H1 (cell line): ENCODE measurements around the gene PABPC1L. TPM values are rescaled to one million over a fixed set of nuclear protein-coding genes. Genes with fewer than 3 reads are reported as not detected.

Experiments used
- CTCF ChIA-PET: fragments of 300-600 bp; sonication (Branson Sonifier 250); formaldehyde crosslinking; loops from one replicate; lab custom pipeline; 2021; ENCODE audit not compliant: partially characterized antibody; lab: Charles Lee
- POLR2A ChIA-PET: fragments of 300-600 bp; sonication (Branson Sonifier 250); formaldehyde crosslinking; loops from one replicate; lab custom pipeline; 2021; ENCODE audit warnings: inconsistent platforms; ENCODE audit not compliant: partially characterized antibody; lab: Charles Lee
- DNase-seq, 2 experiments: peaks; one replicate each; pipeline versions ENCODE4 v3.0.0 to v3.0.0-alpha.2; 2010 to 2022; ENCODE audit warnings: low spot score in 2 of 2, low read depth in 1 of 2, mixed read lengths in 1 of 2
- FAIRE-seq: peaks from 2 replicates; lab custom pipeline; 2011; peaks lifted over from hg19 to GRCh38; lab: Jason Lieb, UNC
- H2AFZ ChIP-seq: 2 replicates; pipeline ENCODE4 v1.8.1; 2012; ENCODE audit warnings: low read length, inconsistent platforms
- H2AK5ac ChIP-seq: 2 replicates; pipeline ENCODE4 v1.6.1; 2013; ENCODE audit warnings: low read depth, low read length
- H2BK120ac ChIP-seq: replicated peaks from 2 replicates; pipeline ENCODE3; 2013; ENCODE audit warnings: low read depth, low read length, inconsistent platforms
- H2BK12ac ChIP-seq: 2 replicates; pipeline ENCODE4 v1.6.1; 2013; ENCODE audit warnings: low read depth, low read length
- H2BK15ac ChIP-seq: 2 replicates; pipeline ENCODE4 v1.6.1; 2013; ENCODE audit warnings: low read length
- H2BK20ac ChIP-seq: 2 replicates; pipeline ENCODE4 v1.6.1; 2013; ENCODE audit warnings: low read length
- H2BK5ac ChIP-seq: 2 replicates; pipeline ENCODE4 v1.6.1; 2013; ENCODE audit warnings: low read depth, low read length
- H3K14ac ChIP-seq: 2 replicates; pipeline ENCODE4 v1.6.1; 2013; ENCODE audit warnings: inconsistent platforms; ENCODE audit not compliant: insufficient read length
- H3K18ac ChIP-seq: 2 replicates; pipeline ENCODE4 v1.6.1; 2013; ENCODE audit warnings: low read length; ENCODE audit errors: extremely low read depth
- H3K23ac ChIP-seq: 2 replicates; pipeline ENCODE4 v1.6.1; 2013; ENCODE audit warnings: inconsistent platforms; ENCODE audit not compliant: insufficient read length
- H3K23me2 ChIP-seq: 2 replicates; pipeline ENCODE4 v1.6.1; 2013; ENCODE audit warnings: low read depth, low read length
- H3K27ac ChIP-seq: 2 replicates; pipeline ENCODE4 v1.6.1; 2011; ENCODE audit warnings: low read depth, low read length, inconsistent platforms
- H3K27me3 ChIP-seq, 4 experiments: replicated peaks in 1 of 4; 1 replicate in 1 of 4; 2 replicates in 3 of 4; pipeline versions ENCODE4 v1.6.1 to v1.8.1; 2011 to 2013; ENCODE audit warnings: low read length in 3 of 4, mild to moderate bottlenecking in 3 of 4, inconsistent platforms in 2 of 4, mixed read lengths in 2 of 4, moderate library complexity in 1 of 4; ENCODE audit not compliant: control insufficient read depth in 3 of 4, insufficient read depth in 3 of 4; ENCODE audit errors: extremely low read depth in 1 of 4
- H3K36me3 ChIP-seq, 4 experiments: 2 replicates each; pipeline versions ENCODE4 v1.6.1 to v1.8.1; 2011 to 2013; ENCODE audit warnings: mild to moderate bottlenecking in 4 of 4, low read length in 3 of 4, moderate library complexity in 2 of 4, control low read depth in 1 of 4, inconsistent platforms in 1 of 4; ENCODE audit not compliant: insufficient read depth in 4 of 4, control insufficient read depth in 2 of 4
- H3K4ac ChIP-seq: replicated peaks from 2 replicates; pipeline ENCODE3; 2013; ENCODE audit warnings: low read length, low read depth, mixed read lengths, inconsistent platforms; ENCODE audit not compliant: insufficient read length
- H3K4me1 ChIP-seq, 4 experiments: replicated peaks in 1 of 4; 1 replicate in 1 of 4; 2 replicates in 3 of 4; pipeline versions ENCODE4 v1.6.1 to v1.8.1; 2011 to 2013; ENCODE audit warnings: low read length in 3 of 4, inconsistent platforms in 2 of 4, mixed read lengths in 1 of 4; ENCODE audit not compliant: insufficient read depth in 4 of 4, control insufficient read depth in 3 of 4
- H3K4me2 ChIP-seq, 2 experiments: 2 replicates each; pipeline versions ENCODE4 v1.6.1 to v1.8.1; 2011 to 2013; ENCODE audit warnings: low read depth in 2 of 2, low read length in 2 of 2, control low read depth in 1 of 2, inconsistent platforms in 1 of 2, mild to moderate bottlenecking in 1 of 2; ENCODE audit not compliant: insufficient read depth in 1 of 2
- H3K4me3 ChIP-seq, 4 experiments: fragments of 200-600, 300-600 bp in 1 of 4; sonication (generic), shearing (Covaris generic), sonication (Bioruptor Twin) in 1 of 4; 2 replicates each; pipeline versions ENCODE4 v1.5.1 to v1.8.1; 2011 to 2016; ENCODE audit warnings: low read length in 4 of 4, low read depth in 3 of 4, control low read depth in 2 of 4, inconsistent platforms in 2 of 4, mild to moderate bottlenecking in 2 of 4, mixed read lengths in 1 of 4, moderate library complexity in 1 of 4; ENCODE audit not compliant: insufficient read depth in 2 of 4; ENCODE audit errors: extremely low read depth in 1 of 4
- H3K56ac ChIP-seq: replicated peaks from 2 replicates; pipeline ENCODE3; 2013; ENCODE audit warnings: low read depth, mild to moderate bottlenecking, mixed read lengths, low read length, inconsistent platforms; ENCODE audit not compliant: insufficient read length
- H3K79me1 ChIP-seq: 2 replicates; pipeline ENCODE4 v1.6.1; 2013; ENCODE audit warnings: low read depth, low read length, control low read depth
- H3K79me2 ChIP-seq, 2 experiments: 2 replicates each; pipeline versions ENCODE4 v1.6.1 to v1.8.1; 2012 to 2013; ENCODE audit warnings: low read length in 2 of 2, mild to moderate bottlenecking in 2 of 2, inconsistent platforms in 1 of 2; ENCODE audit not compliant: insufficient read depth in 2 of 2, control insufficient read depth in 1 of 2
- H3K9ac ChIP-seq, 4 experiments: replicated peaks in 1 of 4; 1 replicate in 1 of 4; 2 replicates in 3 of 4; pipeline versions ENCODE4 v1.6.1 to v1.8.1; 2011 to 2013; ENCODE audit warnings: low read depth in 3 of 4, low read length in 3 of 4, control low read depth in 2 of 4, mild to moderate bottlenecking in 2 of 4, moderate library complexity in 2 of 4, inconsistent platforms in 1 of 4; ENCODE audit errors: extremely low read depth in 1 of 4
- H3K9me3 ChIP-seq, 2 experiments: 2 replicates each; pipeline versions ENCODE4 v1.6.1 to v1.8.1; 2012 to 2013; ENCODE audit warnings: mild to moderate bottlenecking in 2 of 2, moderate library complexity in 2 of 2, control low read depth in 1 of 2, inconsistent platforms in 1 of 2, low read depth in 1 of 2, low read length in 1 of 2, mixed read lengths in 1 of 2; ENCODE audit not compliant: insufficient read depth in 2 of 2
- H4K20me1 ChIP-seq, 2 experiments: replicated peaks in 1 of 2; 2 replicates each; pipeline versions ENCODE3 to v1.8.1; 2011 to 2013; ENCODE audit warnings: inconsistent platforms in 2 of 2, low read length in 2 of 2, mild to moderate bottlenecking in 1 of 2; ENCODE audit not compliant: insufficient read depth in 2 of 2, control insufficient read depth in 1 of 2
- H4K5ac ChIP-seq: 2 replicates; pipeline ENCODE4 v1.6.1; 2013; ENCODE audit warnings: low read length, low read depth, mixed read lengths, inconsistent platforms; ENCODE audit not compliant: insufficient read length
- H4K8ac ChIP-seq: 2 replicates; pipeline ENCODE4 v1.8.0; 2013; ENCODE audit warnings: mild to moderate bottlenecking, moderate library complexity, low read length, inconsistent platforms; ENCODE audit not compliant: insufficient read depth; ENCODE audit errors: extremely low read depth
- H4K91ac ChIP-seq: replicated peaks from 2 replicates; pipeline ENCODE3; 2013; ENCODE audit warnings: low read length, mixed read lengths, inconsistent platforms; ENCODE audit not compliant: insufficient read length
- BRCA1 ChIP-seq: IDR thresholded peaks from 2 replicates; pipeline ENCODE4 v1.6.1; 2012; ENCODE audit warnings: low read depth, low read length, improper control_type of control experiment
- CHD2 ChIP-seq: IDR thresholded peaks from 2 replicates; pipeline ENCODE4 v1.6.1; 2012; ENCODE audit warnings: low read length, improper control_type of control experiment
- EP300 ChIP-seq, 2 experiments: IDR thresholded peaks; 1 replicate in 1 of 2; 2 replicates in 1 of 2; pipeline ENCODE4 v1.6.1; 2011 to 2012; ENCODE audit warnings: low read depth in 2 of 2, low read length in 2 of 2, mild to moderate bottlenecking in 2 of 2, borderline replicate concordance in 1 of 2, inconsistent platforms in 1 of 2, moderate library complexity in 1 of 2
- GABPA ChIP-seq: IDR thresholded peaks from 2 replicates; pipeline ENCODE4 v1.6.1; 2011; ENCODE audit warnings: mild to moderate bottlenecking, low read length, moderate library complexity, borderline replicate concordance; ENCODE audit not compliant: insufficient read depth
- KDM1A ChIP-seq: fragments of 200-600, 300-600 bp; sonication (generic); IDR thresholded peaks from 2 replicates; pipeline ENCODE4 v1.7.1; 2016; ENCODE audit warnings: mild to moderate bottlenecking, low read length, borderline replicate concordance
- NRF1 ChIP-seq: IDR thresholded peaks from 2 replicates; pipeline ENCODE4 v1.6.1; 2011; ENCODE audit warnings: mild to moderate bottlenecking, low read depth, low read length, improper control_type of control experiment
- POLR2A ChIP-seq, 2 experiments: IDR thresholded peaks; 1 replicate in 1 of 2; 2 replicates in 1 of 2; pipeline ENCODE4 v1.6.1; 2011; ENCODE audit warnings: low read depth in 2 of 2, low read length in 2 of 2, mild to moderate bottlenecking in 2 of 2; ENCODE audit errors: control extremely low read depth in 1 of 2
- RAD21 ChIP-seq, 2 experiments: IDR thresholded peaks in 1 of 2; conservative IDR thresholded peaks in 1 of 2; 2 replicates each; pipeline ENCODE4 v1.6.1; 2011; ENCODE audit warnings: low read depth in 2 of 2, low read length in 2 of 2, improper control_type of control experiment in 1 of 2, inconsistent platforms in 1 of 2, mild to moderate bottlenecking in 1 of 2, moderate library complexity in 1 of 2
- SIX5 ChIP-seq: IDR thresholded peaks from 2 replicates; pipeline ENCODE4 v1.6.1; 2011; ENCODE audit warnings: mild to moderate bottlenecking, low read depth, low read length
- SP2 ChIP-seq: IDR thresholded peaks from 2 replicates; pipeline ENCODE4 v1.6.1; 2012; ENCODE audit warnings: mild to moderate bottlenecking, low read length, inconsistent platforms
- WGBS, 2 experiments: shearing (Covaris generic) in 1 of 2; methylation state at CpG; one replicate each; pipeline versions ENCODE4 v1.1.6 to v1.1.7; 2013 to 2015; ENCODE audit warnings: low lambda C conversion rate in 2 of 2, mixed read lengths in 2 of 2, inconsistent platforms in 1 of 2, low coverage in 1 of 2, missing lambda C conversion rate in 1 of 2; ENCODE audit not compliant: insufficient replicate concordance in 2 of 2, insufficient coverage in 1 of 2, insufficient read length in 1 of 2; ENCODE audit errors: extremely low coverage in 1 of 2, missing lambda C conversion rate in 1 of 2; 5-methylcytosine and 5-hydroxymethylcytosine counted together
- polyA plus RNA-seq, 7 experiments: library from polyadenylated mRNA; depleted of rRNA in 3 of 7; stranded (reverse) in 5 of 7; unstranded in 2 of 7; fragments of >200 nt in 5 of 7; fragments of 200-250 nt in 2 of 7; gene quantifications; 1 replicate in 5 of 7; 2 replicates in 1 of 7; 4 replicates in 1 of 7; pipeline versions ENCODE4 v1.2.1 to v1.2.3, GENCODE V29; 2011 to 2013; ENCODE audit warnings: missing spikeins in 2 of 7, mixed read lengths in 2 of 7
- total RNA-seq: library from RNA; stranded (reverse); fragmentation: NEBNext Ultra II Directional; extraction: Animal tissue kit (Norgen Biotek cat#: 25700); gene quantifications from 2 replicates; pipeline ENCODE4 v1.2.1, GENCODE V29; 2021
- TF ChIP-seq, protein P1 (sequence below): IDR thresholded peaks from 2 replicates; pipeline ENCODE4 v1.6.1; 2011; ENCODE audit warnings: low read depth, mild to moderate bottlenecking, low read length; ENCODE audit not compliant: insufficient read depth

The PABPC1L gene
- total and polyA plus RNA-seq, 2 of the 8 experiments (the other 6 are each of a cell fraction or from before 2014, with no cell fraction given), result 61.1 to 108 TPM

DNA sequence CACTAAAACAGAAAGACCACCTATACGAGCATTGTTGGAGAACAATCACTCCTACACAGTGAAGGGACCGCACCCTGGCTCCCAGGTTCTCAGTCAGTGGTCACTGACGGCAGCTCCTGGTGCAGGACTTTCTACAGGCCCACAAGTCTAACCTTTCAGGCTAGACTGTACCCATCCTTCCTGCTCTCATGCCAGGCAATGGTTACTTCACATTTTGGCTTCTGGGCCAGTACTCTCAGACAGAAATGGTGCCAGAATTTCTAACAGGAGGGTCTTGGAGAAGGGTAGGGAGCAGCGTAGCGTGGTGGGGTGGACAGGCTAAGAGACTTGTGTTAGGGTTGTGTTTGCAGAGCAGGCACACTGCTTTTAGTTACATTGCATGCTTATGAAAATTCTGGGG is 38.2 kb downstream of the PABPC1L start:
- Histone ChIP-seq H3K18ac (no peak overlapping the region), H2BK5ac (no peak overlapping the region), H2BK12ac (no peak overlapping the region), H2BK20ac (no peak overlapping the region), H2BK15ac (no peak overlapping the region), H4K8ac (no peak overlapping the region), H4K5ac (no peak overlapping the region), H3K4me2 (no peak overlapping the region), H3K14ac (no peak overlapping the region), H3K79me1 (no peaks in the 10 kb centered on the region), H3K9me3 (no peaks in the 10 kb centered on the region), H3K56ac (no peak overlapping the region), H3K4ac (no peak overlapping the region), H2BK120ac (no peak overlapping the region), H3K4me1 (no peaks in the 10 kb centered on the region), H3K27ac (no peak overlapping the region), H4K91ac (no peak overlapping the region), H3K36me3 (peaks cover 9 to 71% (median 50%) of the 10 kb centered on the region in 4 experiments), H3K79me2 (no peaks in the 10 kb centered on the region), H3K23me2 (no peaks in the 10 kb centered on the region), H4K20me1 (peaks cover 2% of the 10 kb centered on the region in 2 experiments), H3K9ac (no peak overlapping the region), H3K27me3 (no peaks in the 10 kb centered on the region), H3K23ac (no peak overlapping the region), H3K4me3 (no peak overlapping the region), H2AFZ (no peak overlapping the region), H2AK5ac (no peak overlapping the region)
- POLR2A ChIA-PET, result interaction anchor here (0.8 to 2.5 kb wide), 5 partner anchors 11 to 27 kb away, joined by 3 to 12 read pairs (median 5); partner anchors contain the start of gene TOMM34
- CTCF ChIA-PET, result interaction anchor here (1.2 to 1.5 kb wide), 2 partner anchors 41 to 52 kb away, joined by 3 to 5 read pairs; no protein-coding TSS in a partner anchor
- no peak for TF ChIP-seq GABPA
- no peak for TF ChIP-seq SIX5
- no peak for TF ChIP-seq POLR2A (IDR thresholded peaks at IDR 0.05; ENCODE audit: control extremely low read depth in 1 of 2, low read depth in 2 of 2, low read length in 2 of 2)
- TF ChIP-seq CHD2, result no peak
- no peak for TF ChIP-seq KDM1A
- TF ChIP-seq RAD21 (IDR thresholded peaks at IDR 0.05 in 1 of 2, conservative IDR thresholded peaks at IDR 0.05 in 1 of 2; ENCODE audit: low read depth in 2 of 2, low read length in 2 of 2), result no peak
- TF ChIP-seq BRCA1, result no peak
- TF ChIP-seq SP2, result no peak
- no peak for TF ChIP-seq NRF1
- TF ChIP-seq EP300 (IDR thresholded peaks at IDR 0.05; ENCODE audit: borderline replicate concordance in 1 of 2, low read depth in 2 of 2, low read length in 2 of 2), result no peak
- TF ChIP-seq, protein P1, sequence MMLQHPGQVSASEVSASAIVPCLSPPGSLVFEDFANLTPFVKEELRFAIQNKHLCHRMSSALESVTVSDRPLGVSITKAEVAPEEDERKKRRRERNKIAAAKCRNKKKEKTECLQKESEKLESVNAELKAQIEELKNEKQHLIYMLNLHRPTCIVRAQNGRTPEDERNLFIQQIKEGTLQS, result no peak
- WGBS, 2 experiments, result 93% methylated on average over 5 of the region's 5 CpGs; no CpG with 5 or more reads in 1 of the 2 experiments
- FAIRE-seq (no peak), DNase-seq (no peak)
